Measurements from ENCODE around the gene RPL35A. TPM values are rescaled to one million over a fixed set of nuclear protein-coding genes. Genes with fewer than 3 reads are reported as not detected.
A peak's percentile ranks its signal among the peaks of the same experiment; 100 is the strongest.
"Not testable (repeated sequence)": the region's sequence is repeated elsewhere in the genome, so short reads cannot be mapped to it uniquely, and the experiment has no call there.

The RPL35A gene
- total RNA-seq, 1 donor = 1,042 TPM

DNA sequence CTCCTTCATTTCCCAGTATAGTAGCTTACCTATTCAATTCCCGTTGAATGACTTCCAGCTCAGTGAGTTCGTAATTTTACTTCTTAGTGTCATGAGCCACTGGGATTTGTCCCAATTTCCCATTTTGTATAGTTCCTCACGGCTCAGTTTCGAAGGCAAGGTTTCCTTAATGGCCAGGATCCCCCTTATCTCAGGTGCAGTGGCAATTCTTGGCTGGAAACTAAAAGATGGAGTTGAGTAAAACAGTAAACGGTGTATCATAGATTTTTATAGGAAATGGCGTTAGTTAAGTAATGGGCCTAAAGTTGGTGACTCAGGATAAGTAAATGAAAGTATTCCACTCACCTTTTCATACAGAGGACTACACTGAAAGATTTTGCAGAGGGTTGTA, 9.5 kb downstream of the RPL35A start:
- TF ChIP-seq, protein P1, sequence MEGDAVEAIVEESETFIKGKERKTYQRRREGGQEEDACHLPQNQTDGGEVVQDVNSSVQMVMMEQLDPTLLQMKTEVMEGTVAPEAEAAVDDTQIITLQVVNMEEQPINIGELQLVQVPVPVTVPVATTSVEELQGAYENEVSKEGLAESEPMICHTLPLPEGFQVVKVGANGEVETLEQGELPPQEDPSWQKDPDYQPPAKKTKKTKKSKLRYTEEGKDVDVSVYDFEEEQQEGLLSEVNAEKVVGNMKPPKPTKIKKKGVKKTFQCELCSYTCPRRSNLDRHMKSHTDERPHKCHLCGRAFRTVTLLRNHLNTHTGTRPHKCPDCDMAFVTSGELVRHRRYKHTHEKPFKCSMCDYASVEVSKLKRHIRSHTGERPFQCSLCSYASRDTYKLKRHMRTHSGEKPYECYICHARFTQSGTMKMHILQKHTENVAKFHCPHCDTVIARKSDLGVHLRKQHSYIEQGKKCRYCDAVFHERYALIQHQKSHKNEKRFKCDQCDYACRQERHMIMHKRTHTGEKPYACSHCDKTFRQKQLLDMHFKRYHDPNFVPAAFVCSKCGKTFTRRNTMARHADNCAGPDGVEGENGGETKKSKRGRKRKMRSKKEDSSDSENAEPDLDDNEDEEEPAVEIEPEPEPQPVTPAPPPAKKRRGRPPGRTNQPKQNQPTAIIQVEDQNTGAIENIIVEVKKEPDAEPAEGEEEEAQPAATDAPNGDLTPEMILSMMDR (IDR thresholded peaks at IDR 0.05; ENCODE audit: insufficient read depth, low read length) = no peak
- no peak for DNase-seq (ENCODE audit: low read depth)
- H3K4me3 ChIP-seq (ENCODE audit: low read depth, low read length) = peak overlapping the region; percentile 67

DNA sequence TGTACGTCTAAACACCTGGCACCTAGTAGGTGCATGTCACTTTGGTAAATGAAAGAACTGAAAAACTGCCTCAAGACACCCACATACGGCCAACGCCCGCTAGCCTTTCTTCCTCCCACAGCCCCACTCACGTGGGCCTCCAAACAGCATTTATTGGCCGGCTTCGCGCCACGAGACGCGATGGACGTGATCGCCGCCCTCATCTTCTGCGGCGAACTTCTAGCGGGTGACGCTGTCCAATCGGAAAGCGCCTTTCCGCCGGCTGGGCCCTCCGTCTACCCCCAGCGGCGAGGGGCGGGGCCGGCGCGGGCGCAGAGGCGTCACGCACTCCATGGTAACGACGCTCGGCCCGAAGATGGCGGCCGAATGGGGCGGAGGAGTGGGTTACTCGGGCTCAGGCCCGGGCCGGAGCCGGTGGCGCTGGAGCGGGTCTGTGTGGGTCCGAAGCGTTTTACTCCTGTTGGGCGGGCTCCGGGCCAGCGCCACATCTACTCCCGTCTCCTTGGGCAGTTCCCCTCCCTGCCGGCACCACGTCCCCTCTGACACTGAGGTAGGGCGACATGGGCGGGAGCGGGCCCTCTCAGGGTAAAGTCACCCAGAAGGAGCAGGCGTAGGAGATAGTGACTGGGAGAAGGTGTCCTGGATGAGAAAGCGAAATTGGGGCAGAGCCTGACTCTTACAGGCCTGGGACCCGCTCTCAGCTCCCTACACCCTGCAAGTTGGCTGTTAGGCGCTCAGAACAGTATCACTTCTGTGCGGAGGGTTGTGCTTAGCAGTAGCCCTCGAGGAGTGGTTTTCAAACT, 10.1 kb downstream of the RPL35A start, which contains the start of gene LMLN:
Gene LMLN (plus strand): TSS at position 327 of the 803 bp plus-strand sequence. CDS start 29 bp downstream, at position 356.
- TF ChIP-seq, protein P1 (IDR thresholded peaks at IDR 0.05; ENCODE audit: insufficient read depth, low read length) = no peak
- peak; percentile 95 for DNase-seq (ENCODE audit: low read depth)
- H3K4me3 ChIP-seq (ENCODE audit: low read depth, low read length) = peak within 1 kb of the TSS; percentile 94

DNA sequence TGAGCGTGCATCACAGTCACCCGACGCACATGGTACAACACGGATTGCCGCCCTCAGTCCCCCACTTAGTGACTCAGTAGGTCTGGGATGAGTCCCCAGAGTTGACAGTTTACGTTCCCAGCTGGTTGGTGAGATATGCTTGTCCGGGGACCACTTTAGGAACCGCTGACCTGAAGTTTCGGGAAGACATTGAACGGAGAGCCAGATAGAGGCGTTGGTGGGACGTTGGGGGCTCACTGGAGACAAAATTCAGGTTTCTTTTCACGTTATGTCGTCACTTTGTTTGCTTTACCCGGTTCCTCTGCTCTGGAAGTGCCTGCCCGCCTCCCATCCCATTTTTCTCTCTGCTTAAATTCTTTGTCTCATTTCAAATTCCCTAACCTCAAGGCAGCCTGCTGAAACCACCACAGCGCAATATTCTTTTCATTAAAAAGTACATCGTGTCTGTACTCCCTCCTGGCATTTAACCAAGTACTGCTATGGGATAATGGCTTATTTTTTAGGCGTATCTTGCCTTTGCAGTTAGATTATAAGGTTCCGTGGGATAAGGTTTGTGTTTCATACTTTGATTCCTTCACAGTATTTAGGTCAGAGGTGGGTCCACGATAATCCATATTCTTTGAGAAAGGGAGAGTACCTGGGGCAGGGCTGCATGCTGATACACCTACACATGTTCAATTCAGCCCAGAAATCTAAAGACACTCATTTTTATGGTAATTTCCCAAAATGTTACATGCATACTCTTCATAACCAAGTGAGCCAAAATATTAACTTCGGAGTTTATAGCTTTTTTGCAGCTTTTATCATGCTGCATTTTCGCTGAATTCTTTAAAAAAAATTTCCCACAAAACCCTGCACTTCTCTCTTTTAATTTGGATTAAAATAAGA, 10.9 kb downstream of the RPL35A start:
- peak; percentile 26 for DNase-seq (ENCODE audit: low read depth)
- H3K4me3 ChIP-seq (ENCODE audit: low read depth, low read length) = peak overlapping the region; percentile 94
- TF ChIP-seq, protein P1 (IDR thresholded peaks at IDR 0.05; ENCODE audit: insufficient read depth, low read length) = no peak

DNA sequence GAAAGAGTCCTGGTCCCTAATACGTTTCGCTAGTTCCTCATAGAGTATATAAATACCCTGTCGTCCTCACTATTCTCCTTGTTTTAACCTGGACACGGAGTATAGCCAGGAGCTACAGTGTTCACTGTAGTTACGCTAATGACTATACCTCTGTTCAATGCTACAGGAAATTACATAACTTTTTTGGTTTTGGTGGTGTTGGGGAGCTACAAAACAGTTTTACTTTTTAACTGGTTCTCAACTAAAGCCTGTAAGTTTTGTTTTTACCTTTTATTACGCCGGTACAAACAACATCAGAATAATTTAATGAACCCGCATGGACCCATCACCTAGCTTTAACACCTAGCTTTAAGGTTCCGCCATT, 11.6 kb downstream of the RPL35A start:
- no peak overlapping the region for H3K4me3 ChIP-seq (ENCODE audit: low read depth, low read length)
- no peak for DNase-seq (ENCODE audit: low read depth)
- TF ChIP-seq, protein P1 (IDR thresholded peaks at IDR 0.05; ENCODE audit: insufficient read depth, low read length) = no peak

DNA sequence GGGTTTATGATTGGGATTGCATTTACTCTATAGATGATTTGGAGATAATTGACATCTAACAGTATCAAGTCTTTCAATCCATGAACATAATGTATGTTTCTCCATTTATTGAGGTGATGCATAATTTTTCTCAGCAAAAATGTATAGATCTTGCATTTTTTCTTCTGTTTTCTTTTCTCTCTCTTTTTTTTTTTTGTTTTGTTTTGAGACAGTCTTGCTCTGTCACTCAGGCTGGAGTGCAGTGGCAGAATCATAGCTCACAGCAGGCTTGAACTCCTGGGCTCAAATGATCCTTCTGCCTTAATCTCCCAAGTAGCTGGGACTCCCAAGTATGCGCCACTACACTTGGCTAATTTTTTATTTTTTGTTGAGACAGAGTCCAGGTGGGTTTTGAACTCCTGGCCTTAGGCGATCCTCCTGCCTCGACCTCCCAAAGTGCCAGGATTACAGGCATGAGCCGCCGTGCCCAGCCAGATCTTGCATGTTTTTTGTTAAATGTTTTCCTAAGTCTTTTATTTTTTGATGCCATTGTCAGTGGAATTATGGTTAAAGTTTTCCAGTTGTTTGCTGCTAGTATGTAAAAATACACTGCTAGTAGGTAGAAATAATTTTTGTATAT, 13.1 kb downstream of the RPL35A start:
- H3K4me3 ChIP-seq (ENCODE audit: low read depth, low read length) = no peak overlapping the region
- TF ChIP-seq, protein P1 (IDR thresholded peaks at IDR 0.05; ENCODE audit: insufficient read depth, low read length) = no peak
- no peak for DNase-seq (ENCODE audit: low read depth)

DNA sequence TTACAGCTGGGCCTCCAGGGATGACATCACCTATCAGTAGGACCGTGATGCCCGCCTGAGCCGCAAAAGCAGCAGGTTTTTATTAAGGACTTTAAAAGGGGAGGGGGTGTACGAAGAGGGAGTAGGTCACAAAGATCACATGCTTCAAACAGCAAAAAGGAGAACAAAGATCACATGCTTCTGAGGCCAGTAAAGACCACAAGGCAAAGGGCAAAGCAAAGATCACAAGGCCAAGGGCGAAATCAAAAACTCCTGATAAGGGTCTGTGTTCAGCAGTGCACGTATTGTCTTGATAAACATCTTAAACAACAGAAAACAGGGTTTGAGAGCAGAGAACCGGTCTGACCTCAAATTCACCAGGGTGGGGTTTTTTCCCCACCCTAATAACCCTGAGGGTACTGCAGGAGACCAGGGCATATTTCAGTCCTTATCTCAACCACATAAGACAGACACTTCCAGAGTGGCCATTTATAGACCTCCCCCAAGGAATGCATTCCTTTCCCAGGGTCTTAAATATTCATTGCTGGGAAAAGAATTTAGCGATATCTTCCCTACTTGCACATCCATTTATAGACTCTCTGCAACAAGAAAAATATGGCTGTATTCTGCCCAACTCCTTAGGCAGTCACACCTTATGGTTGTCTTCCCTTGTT, 17.5 kb downstream of the RPL35A start:
- not testable (repeated sequence) for DNase-seq (ENCODE audit: low read depth)

More for the DNA sequence above, 17.5 kb downstream of the RPL35A start:
- H3K4me3 ChIP-seq (ENCODE audit: low read depth, low read length) = not testable (repeated sequence)

Measured in fibroblast of the aortic adventitia (primary cell).